ENCODE data around the gene AGTR1.

The AGTR1 gene

DNA sequence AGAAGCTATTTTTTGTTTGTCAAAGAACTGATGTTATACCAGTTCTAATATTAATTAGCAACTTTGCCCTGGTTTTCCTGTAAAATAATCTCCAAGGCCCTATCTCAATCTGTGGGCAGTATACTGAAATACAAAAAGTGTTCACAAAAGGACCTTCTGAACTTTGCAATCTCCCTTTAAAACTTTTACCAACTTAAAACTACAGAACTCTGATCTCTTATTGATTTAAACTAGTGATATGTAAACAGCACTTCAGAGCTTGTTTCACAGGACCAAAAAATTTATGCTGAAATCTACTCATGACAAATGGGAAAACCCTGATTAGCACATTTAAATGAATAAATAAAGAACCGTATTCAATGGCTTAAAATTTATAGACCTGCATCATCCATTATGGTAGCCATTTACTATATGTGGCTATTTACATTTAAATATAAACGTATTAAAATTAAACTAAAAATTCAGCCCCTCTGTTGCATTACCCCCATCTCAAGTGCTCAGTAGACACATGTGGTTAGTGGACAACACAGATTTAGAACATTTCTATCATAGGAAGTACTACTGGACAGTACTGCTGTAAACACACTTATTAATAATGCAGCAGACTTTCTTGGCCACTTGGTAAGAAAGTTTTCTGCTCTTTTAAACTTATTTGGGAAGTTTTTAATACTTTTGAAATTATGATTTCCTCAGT is 12.0 kb downstream of the AGTR1 start:
- Mint-ChIP-seq H3K27ac (no peak overlapping the region), H3K9me3 (ENCODE audit: low read depth) (no peaks in the 10 kb centered on the region), H3K27me3 (no peaks in the 10 kb centered on the region), H3K4me1 (ENCODE audit: low read depth) (no peaks in the 10 kb centered on the region), H3K4me3 (no peak overlapping the region), H3K36me3 (no peaks in the 10 kb centered on the region)

DNA sequence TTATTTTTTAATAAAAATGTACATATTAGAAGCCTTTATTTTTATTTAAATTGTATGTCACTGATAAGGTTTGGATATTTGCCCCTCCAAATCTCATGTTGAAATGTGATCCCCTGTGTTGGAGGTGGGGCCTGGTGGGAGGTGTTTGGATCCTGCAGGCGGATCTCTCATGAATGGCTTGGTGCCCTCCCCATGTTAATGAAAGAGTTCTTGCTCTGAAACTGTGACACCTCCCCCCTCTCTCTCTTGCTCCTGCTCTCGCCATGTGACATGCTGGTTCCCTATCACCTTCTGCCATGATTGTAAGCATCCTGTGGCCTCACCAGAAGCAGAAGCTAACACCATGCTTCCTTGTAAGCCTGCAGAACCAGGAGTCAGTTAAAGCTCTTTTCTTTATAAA is 13.0 kb downstream of the AGTR1 start:
- Mint-ChIP-seq H3K27me3 (no peaks in the 10 kb centered on the region), H3K4me1 (ENCODE audit: low read depth) (no peaks in the 10 kb centered on the region), H3K4me3 (no peak overlapping the region), H3K9me3 (ENCODE audit: low read depth) (no peaks in the 10 kb centered on the region), H3K27ac (no peak overlapping the region), H3K36me3 (no peaks in the 10 kb centered on the region)

DNA sequence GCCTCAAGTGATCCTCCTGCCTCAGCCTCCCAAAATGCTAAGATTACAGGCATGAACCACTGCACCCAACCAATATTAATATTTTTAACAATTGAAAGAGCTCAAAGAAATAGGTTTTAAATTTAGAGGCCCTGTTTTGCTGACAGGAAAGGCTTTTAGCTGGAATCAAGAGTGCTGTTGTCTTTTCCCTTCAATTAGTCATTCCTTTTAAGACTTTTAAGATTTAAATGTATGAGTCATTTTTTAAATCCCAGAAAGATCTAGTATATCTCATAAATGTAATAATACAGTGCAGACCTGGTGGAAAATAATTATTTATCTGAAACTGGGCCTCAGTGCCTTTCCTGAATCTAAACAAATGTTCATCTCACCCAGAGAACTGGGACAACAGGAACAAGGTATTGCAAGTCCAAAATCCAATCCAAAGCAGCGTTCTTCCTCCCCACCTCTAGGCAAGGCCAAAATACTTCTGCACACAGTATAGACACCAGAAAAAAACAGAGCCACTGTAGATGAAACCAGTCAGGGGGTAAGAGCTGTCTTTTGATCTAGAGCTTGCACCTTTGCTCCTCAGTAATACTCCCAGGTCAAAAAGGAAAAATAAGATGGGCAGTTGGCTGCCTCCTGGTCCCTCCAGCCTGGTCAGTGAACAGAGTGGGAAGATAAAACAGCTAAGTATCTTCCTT is 14.4 kb downstream of the AGTR1 start:
- no peaks in the 10 kb centered on the region for H3K27me3 Mint-ChIP-seq
- H3K27ac Mint-ChIP-seq = no peak overlapping the region
- H3K9me3 Mint-ChIP-seq (ENCODE audit: low read depth) = no peaks in the 10 kb centered on the region
- no peak overlapping the region for H3K4me3 Mint-ChIP-seq
- no peaks in the 10 kb centered on the region for H3K4me1 Mint-ChIP-seq (ENCODE audit: low read depth)
- no peaks in the 10 kb centered on the region for H3K36me3 Mint-ChIP-seq

DNA sequence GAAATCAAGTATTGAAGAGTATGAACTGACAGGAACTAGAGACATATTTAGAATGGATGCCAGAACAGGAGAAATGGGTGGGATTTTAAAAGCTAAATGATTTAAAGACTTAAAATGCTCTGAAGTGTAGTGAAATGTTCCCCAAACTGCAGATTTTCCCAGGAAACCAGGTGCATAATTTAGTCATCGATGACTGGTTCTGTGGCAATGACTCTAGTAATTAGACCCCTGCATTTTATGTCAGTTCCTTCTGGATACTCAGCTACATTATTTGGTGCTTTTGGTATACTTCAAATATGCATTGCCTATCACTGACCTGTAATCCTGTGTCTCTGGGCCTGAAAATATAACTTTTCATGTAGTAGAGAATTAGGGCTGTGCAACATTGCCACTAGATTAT is 16.8 kb downstream of the AGTR1 start:
- H3K27ac Mint-ChIP-seq = no peak overlapping the region
- no peaks in the 10 kb centered on the region for H3K4me1 Mint-ChIP-seq (ENCODE audit: low read depth)
- H3K4me3 Mint-ChIP-seq = no peak overlapping the region
- H3K27me3 Mint-ChIP-seq = no peaks in the 10 kb centered on the region
- H3K36me3 Mint-ChIP-seq = no peaks in the 10 kb centered on the region
- H3K9me3 Mint-ChIP-seq (ENCODE audit: low read depth) = no peaks in the 10 kb centered on the region

DNA sequence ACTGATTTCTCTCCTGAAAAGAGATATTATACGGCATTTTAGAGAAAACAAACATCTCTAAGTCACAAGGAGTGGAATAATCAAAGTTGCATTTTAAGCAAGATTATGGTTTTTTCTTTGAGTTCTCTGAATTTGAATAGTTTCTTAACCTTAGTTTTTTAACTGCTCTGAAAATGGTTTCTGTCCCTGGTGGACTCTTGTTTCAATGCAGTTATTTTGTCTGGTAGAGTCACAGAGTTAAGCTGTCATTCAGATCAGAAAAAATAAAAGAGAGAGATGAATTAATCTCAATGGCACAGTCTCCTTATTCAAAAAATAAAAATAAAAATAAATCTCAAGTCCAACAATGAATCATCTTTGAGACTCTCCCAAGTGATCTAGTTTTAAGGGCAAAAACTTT is 19.0 kb downstream of the AGTR1 start:
- no peak overlapping the region for H3K4me3 Mint-ChIP-seq
- no peaks in the 10 kb centered on the region for H3K9me3 Mint-ChIP-seq (ENCODE audit: low read depth)
- H3K4me1 Mint-ChIP-seq (ENCODE audit: low read depth) = no peaks in the 10 kb centered on the region
- H3K27me3 Mint-ChIP-seq = no peaks in the 10 kb centered on the region
- no peaks in the 10 kb centered on the region for H3K36me3 Mint-ChIP-seq
- H3K27ac Mint-ChIP-seq = no peak overlapping the region

DNA sequence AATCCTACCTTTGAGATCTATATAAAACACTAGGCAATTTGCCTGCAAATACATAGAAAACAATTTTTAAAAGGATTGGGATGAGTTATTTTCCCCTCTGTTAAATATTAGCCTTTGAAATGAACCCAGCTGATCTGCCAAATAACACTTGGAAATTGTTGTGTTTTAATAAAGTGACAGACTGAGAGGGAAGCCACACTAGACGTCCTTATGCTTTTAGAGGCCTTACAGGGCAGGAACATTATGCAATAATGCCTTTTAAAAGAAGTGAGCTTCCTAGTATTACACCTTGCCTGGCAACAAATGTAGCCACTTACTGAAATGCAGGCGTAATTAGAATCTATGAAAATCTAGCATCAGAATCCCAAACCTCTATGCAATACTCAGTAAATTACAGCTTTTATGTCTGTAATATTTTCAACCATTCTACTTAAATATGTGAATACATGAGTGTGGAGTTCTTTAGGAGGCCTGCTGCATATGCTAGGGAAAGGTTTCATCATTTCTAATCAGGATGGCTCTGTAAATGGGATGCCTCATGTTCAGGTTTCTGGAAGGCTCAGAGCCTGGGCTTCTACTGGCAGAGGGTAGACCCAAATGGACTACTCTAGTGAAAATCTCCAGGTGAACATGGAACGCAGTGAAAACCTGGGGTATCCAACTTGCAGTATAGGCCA is 20.3 kb downstream of the AGTR1 start:
- H3K9me3 Mint-ChIP-seq (ENCODE audit: low read depth) = no peaks in the 10 kb centered on the region
- no peak overlapping the region for H3K27ac Mint-ChIP-seq
- no peaks in the 10 kb centered on the region for H3K36me3 Mint-ChIP-seq
- no peak overlapping the region for H3K4me3 Mint-ChIP-seq
- H3K4me1 Mint-ChIP-seq (ENCODE audit: low read depth) = no peaks in the 10 kb centered on the region
- H3K27me3 Mint-ChIP-seq = no peaks in the 10 kb centered on the region

DNA sequence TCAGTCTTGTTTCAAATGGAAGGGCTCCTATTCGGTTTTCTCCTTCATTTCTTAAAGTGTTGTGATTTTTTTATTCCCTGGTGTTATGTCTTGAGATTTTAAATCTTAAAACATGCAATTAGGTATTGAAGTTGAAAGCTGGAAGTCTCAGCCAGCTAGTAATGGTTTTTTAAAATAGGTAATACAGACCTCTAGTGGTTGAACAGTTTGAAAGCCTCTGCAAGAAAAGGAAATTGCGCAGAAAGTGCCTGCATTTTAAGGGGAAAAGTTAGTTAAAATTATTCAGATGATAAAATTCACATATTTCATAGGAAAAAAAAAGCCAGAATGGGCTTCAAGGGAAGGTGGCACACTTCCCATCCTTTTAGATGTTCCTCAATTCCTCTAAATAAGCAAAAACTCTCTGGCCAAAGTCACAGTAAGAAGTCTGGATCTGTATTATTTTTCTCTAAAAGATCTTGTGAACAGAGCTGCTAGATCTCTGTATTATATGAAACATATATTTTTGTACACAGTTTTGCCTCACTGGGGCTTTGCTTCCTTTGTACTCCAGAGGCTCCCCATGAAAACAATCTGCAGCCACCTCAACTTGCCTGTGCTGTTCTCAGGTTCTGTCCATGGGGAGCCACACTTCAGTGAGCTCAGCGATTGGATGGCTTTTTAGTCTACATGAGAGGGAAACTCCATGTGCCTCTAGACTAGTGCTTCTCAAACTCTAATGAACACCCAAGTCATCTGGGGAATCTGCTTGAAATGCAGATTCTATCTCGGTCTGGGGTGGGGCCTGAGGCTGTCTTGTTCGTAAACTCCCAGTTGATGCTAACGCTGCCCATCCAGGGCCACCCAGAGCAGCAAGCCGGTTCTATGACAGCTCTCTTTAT is 21.5 kb downstream of the AGTR1 start:
- H3K27me3 Mint-ChIP-seq = no peaks in the 10 kb centered on the region
- H3K27ac Mint-ChIP-seq = no peak overlapping the region
- H3K4me1 Mint-ChIP-seq (ENCODE audit: low read depth) = no peaks in the 10 kb centered on the region
- no peaks in the 10 kb centered on the region for H3K36me3 Mint-ChIP-seq
- no peaks in the 10 kb centered on the region for H3K9me3 Mint-ChIP-seq (ENCODE audit: low read depth)
- no peak overlapping the region for H3K4me3 Mint-ChIP-seq

DNA sequence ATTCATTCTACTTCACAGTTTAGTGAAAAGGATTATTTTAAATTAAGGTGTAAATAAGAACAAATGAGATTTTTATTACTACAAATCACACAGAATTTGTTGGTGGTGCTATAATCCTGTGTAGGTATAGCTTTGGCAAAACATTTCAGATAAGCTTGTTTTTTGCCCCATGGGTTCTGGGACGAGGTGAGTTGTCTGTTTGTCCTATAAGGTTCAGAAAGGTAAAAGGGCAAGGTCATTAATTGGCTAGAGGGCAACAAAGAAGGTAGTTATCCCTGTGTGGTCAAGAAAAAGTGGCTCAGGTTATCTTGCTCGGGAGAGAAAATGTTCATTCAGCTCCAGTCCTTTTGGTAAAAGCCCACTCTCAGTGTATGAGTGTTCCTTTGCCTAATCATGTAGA is 23.2 kb downstream of the AGTR1 start:
- no peak overlapping the region for H3K4me3 Mint-ChIP-seq
- H3K27me3 Mint-ChIP-seq = no peaks in the 10 kb centered on the region
- H3K27ac Mint-ChIP-seq = no peak overlapping the region
- H3K9me3 Mint-ChIP-seq (ENCODE audit: low read depth) = no peaks in the 10 kb centered on the region
- no peaks in the 10 kb centered on the region for H3K36me3 Mint-ChIP-seq
- no peaks in the 10 kb centered on the region for H3K4me1 Mint-ChIP-seq (ENCODE audit: low read depth)

DNA sequence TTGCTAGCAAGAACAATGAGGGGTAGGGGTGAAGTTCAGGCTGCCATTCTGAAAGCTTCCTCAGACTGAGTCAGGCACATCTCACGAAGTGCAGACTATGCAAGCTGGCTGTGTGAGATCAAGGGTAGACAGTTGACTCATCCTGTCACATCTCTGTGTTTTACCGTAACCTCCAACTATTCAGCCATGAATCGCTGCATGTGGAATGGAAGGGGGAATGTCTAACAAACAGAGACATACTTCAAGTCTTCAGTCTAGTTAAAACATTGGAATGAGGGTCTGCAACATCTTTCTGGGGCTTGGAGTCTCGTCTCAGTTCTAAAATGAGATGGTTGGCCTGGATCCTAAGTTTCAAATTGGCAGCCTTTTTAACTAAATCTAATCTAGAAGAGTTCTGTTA is 25.9 kb downstream of the AGTR1 start:
- H3K27ac Mint-ChIP-seq = no peak overlapping the region
- H3K4me1 Mint-ChIP-seq (ENCODE audit: low read depth) = no peaks in the 10 kb centered on the region
- H3K9me3 Mint-ChIP-seq (ENCODE audit: low read depth) = no peaks in the 10 kb centered on the region
- no peaks in the 10 kb centered on the region for H3K36me3 Mint-ChIP-seq
- H3K4me3 Mint-ChIP-seq = no peak overlapping the region
- H3K27me3 Mint-ChIP-seq = peaks cover 1% of the 10 kb centered on the region

DNA sequence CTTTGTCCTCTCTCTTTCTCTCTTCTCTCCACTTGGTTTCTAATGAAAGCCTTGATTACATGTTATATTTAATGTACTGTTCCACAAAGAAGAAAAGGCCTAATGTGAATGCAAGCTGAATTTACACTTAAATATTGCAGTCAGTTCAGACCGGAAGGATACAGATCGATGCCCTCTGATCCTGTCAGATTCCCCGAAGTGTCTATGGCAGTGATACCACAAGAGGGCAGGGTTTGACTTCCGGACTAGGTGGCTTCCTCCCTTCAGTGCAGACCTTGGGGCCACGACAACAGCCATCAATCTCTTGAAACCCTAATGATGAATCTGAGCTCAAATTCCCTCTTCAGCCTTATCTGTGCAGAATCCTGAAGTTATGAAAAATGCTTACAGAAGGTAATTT is 29.5 kb downstream of the AGTR1 start:
- Mint-ChIP-seq H3K4me3 (no peak overlapping the region), H3K4me1 (ENCODE audit: low read depth) (no peaks in the 10 kb centered on the region), H3K27me3 (peaks cover 1% of the 10 kb centered on the region), H3K9me3 (ENCODE audit: low read depth) (no peaks in the 10 kb centered on the region), H3K36me3 (no peaks in the 10 kb centered on the region), H3K27ac (no peak overlapping the region)

DNA sequence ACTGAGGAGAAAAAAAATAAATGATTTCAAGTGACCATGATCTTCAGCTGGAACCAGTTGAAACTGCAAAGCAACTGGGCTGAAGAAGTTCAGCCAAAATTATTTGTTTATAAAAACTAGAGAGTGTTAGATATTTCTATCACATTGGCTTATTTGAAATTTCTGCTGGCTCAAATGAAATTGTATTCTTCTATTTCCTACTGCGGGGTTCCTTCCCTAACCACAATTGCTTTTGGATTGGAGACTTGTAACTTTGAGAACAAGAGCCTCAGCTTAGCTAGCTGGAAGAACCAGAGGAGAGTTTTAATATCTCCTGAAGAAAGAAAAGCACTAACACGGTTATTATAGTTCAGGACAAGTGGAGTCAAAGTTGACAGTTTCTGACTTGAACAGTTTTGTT is 31.1 kb downstream of the AGTR1 start:
- Mint-ChIP-seq H3K4me3 (no peak overlapping the region), H3K36me3 (no peaks in the 10 kb centered on the region), H3K27ac (no peak overlapping the region), H3K27me3 (peaks cover 1% of the 10 kb centered on the region), H3K9me3 (ENCODE audit: low read depth) (no peaks in the 10 kb centered on the region), H3K4me1 (ENCODE audit: low read depth) (no peaks in the 10 kb centered on the region)

DNA sequence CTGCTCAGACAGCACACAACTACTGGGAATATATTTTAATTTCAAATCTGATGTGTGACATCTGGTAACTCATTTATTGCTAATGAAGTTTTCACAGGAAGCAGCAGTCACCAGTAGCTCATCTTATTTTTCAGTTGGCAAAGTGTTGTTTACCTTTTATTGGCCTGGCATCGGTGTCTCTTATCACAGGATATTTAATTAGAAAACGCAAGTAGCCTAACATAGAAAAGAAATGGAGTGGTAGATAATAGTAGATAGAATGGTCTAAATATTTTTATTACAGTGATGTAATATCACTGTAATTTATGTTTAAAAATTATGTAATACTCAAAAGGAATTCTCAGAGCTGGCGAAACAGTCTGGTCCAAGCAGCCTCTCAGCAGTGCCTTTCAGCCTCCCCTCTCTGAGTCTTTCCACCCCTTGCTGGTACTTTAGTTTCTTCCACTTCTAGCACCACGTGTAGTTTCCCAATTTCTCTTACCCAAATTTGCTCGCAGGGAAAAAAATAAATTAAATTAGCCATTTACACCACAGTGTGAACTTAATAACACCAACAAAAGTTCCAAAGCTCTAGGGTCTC is 31.9 kb downstream of the AGTR1 start:
- peaks cover 1% of the 10 kb centered on the region for H3K27me3 Mint-ChIP-seq
- H3K27ac Mint-ChIP-seq = no peak overlapping the region
- H3K9me3 Mint-ChIP-seq (ENCODE audit: low read depth) = no peaks in the 10 kb centered on the region
- no peaks in the 10 kb centered on the region for H3K4me1 Mint-ChIP-seq (ENCODE audit: low read depth)
- no peak overlapping the region for H3K4me3 Mint-ChIP-seq
- no peaks in the 10 kb centered on the region for H3K36me3 Mint-ChIP-seq

DNA sequence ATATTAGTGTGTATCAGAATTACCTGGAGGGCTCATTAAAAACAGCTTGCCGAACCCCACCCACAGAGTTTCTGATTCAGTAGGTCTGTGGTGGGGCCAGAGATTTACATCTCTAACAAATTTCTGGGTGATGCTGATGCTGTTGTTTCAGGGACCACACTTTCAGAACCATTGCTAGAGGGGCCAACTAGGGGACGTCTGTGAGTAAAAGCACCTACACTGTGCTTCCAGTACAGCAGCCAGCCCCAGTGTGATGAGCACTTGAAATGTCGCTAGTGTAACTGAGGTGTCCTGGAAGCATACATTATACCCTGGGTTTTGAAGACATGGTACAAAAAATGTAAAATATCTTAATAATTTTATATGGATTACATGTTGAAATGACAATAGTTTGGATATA is 33.0 kb downstream of the AGTR1 start:
- Mint-ChIP-seq H3K36me3 (no peaks in the 10 kb centered on the region), H3K4me3 (no peak overlapping the region), H3K9me3 (ENCODE audit: low read depth) (no peaks in the 10 kb centered on the region), H3K27me3 (peaks cover 1% of the 10 kb centered on the region), H3K4me1 (ENCODE audit: low read depth) (no peaks in the 10 kb centered on the region), H3K27ac (no peak overlapping the region)

DNA sequence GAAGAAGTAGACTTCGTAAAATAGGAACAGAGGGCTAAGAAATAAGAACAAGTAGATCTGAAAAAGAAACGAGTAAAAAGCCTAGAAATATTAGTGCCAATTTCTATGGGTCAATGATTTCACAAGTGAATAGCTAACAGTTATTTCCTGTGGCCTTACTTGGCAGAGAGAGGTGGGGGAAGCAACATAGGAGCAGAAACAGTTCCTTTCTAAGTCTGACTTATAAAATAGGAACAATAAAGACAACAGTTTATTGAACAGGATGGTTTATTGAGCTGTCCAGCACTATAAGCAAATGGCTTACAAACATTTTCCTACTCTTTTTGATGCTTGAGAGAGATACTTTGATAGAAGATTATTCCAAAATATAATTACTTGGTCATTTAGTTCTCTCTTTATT is 37.9 kb downstream of the AGTR1 start:
- no peaks in the 10 kb centered on the region for H3K9me3 Mint-ChIP-seq (ENCODE audit: low read depth)
- H3K36me3 Mint-ChIP-seq = no peaks in the 10 kb centered on the region
- no peaks in the 10 kb centered on the region for H3K27me3 Mint-ChIP-seq
- H3K27ac Mint-ChIP-seq = no peak overlapping the region
- no peaks in the 10 kb centered on the region for H3K4me1 Mint-ChIP-seq (ENCODE audit: low read depth)
- no peak overlapping the region for H3K4me3 Mint-ChIP-seq

DNA sequence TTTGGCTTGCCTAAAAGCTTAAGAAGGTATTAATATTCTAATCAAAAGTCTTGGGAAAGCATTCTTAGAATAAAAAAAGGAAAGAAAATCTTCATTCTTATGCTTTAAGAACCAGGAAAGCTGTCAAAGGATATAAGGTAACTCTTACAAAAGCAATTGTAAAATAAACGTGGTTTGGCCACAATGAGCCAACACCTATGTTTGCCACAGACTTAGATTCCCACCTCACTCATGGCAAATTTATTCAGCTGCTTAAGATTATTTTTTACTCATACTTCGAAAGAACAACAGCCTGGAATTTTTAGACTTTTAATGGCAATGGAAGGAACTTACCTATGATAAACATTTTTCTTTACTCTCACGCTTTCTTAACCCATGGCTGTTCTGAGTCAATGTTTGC is 38.4 kb downstream of the AGTR1 start:
- H3K4me1 Mint-ChIP-seq (ENCODE audit: low read depth) = no peaks in the 10 kb centered on the region
- no peak overlapping the region for H3K4me3 Mint-ChIP-seq
- H3K9me3 Mint-ChIP-seq (ENCODE audit: low read depth) = no peaks in the 10 kb centered on the region
- H3K27ac Mint-ChIP-seq = no peak overlapping the region
- no peaks in the 10 kb centered on the region for H3K27me3 Mint-ChIP-seq
- no peaks in the 10 kb centered on the region for H3K36me3 Mint-ChIP-seq
